Astrocyte (in vitro differentiated cells and primary cell): ENCODE measurements around the gene COBL.

Experiments
- CTCF ChIP-seq: IDR thresholded peaks from 2 replicates; pipeline ENCODE4 v1.5.1; 2011; ENCODE audit warnings: low read depth, mild to moderate bottlenecking, inconsistent platforms, low read length, moderate library complexity; ENCODE audit not compliant: insufficient read depth
- EZH2 ChIP-seq: IDR thresholded peaks from 2 replicates; pipeline ENCODE4 v1.6.1; 2012; ENCODE audit warnings: mild to moderate bottlenecking, low read length, inconsistent platforms; ENCODE audit not compliant: insufficient read depth

DNA sequence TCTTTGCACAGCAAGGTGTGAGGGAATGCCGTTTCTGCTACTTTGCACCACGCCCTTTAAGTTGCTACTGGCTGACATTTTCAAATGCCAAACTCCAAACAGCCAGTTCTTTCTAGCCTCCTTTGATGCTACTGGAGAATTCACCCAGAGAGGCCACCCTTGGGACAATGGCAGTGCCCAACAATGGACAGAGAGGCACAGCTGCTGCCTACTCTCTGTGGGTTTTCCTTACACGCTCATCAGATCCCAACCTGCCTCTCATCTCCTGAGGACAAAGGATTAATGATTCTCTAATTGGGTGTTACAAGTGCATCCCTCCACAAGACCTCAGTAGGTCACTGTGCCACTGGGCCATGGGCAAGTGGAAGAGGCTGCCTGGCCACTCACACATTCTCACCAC lies 105.8 kb downstream of the COBL start:
- TF ChIP-seq CTCF, result no peak
- TF ChIP-seq EZH2, result no peak
